HepG2 (cell line): Measurements from ENCODE around the gene TNFSF8.

Experiments
- CEBPG ChIP-seq: IDR thresholded peaks from 2 replicates; pipeline ENCODE4 v1.6.1; 2016
- ELK4 ChIP-seq: sonication (generic); formaldehyde crosslinking; IDR thresholded peaks from 2 replicates; pipeline ENCODE4 v1.9.0; 2021; ENCODE audit warnings: missing genetic modification reagents, borderline replicate concordance
- EP300 ChIP-seq, 3 experiments: sonication (generic) in 1 of 3; formaldehyde crosslinking in 1 of 3; IDR thresholded peaks; 2 replicates each; pipeline versions ENCODE4 v1.5.1 to v1.6.1; 2011 to 2020; ENCODE audit warnings: low read depth in 2 of 3, low read length in 2 of 3, borderline replicate concordance in 1 of 3, improper control_type of control experiment in 1 of 3, mild to moderate bottlenecking in 1 of 3, missing genetic modification reagents in 1 of 3, moderate library complexity in 1 of 3
- FOSL1 ChIP-seq: sonication (generic); formaldehyde crosslinking; IDR thresholded peaks from 2 replicates; pipeline ENCODE4 v1.9.0; 2021; ENCODE audit warnings: missing genetic modification reagents, borderline replicate concordance
- FOXA1 ChIP-seq, 2 experiments: fragments of 450-650 bp in 1 of 2; sonication (generic) in 1 of 2; formaldehyde crosslinking in 1 of 2; IDR thresholded peaks; 2 replicates each; pipeline versions ENCODE4 v1.4.0 to v1.6.1; 2016 to 2020; ENCODE audit warnings: missing genetic modification reagents in 1 of 2
- NFE2 ChIP-seq: sonication (generic); formaldehyde crosslinking; IDR thresholded peaks from 2 replicates; pipeline ENCODE4 v1.4.0; 2020; ENCODE audit warnings: missing genetic modification reagents
- POLR2AphosphoS5 ChIP-seq: IDR thresholded peaks from 2 replicates; pipeline ENCODE4 v1.6.1; 2012; ENCODE audit warnings: low read depth, low read length
- SCMH1 ChIP-seq: sonication (generic); formaldehyde crosslinking; IDR thresholded peaks from 2 replicates; pipeline ENCODE4 v1.9.0; 2021; ENCODE audit warnings: missing genetic modification reagents, mild to moderate bottlenecking, borderline replicate concordance
- SMC3 ChIP-seq: IDR thresholded peaks from 2 replicates; pipeline ENCODE4 v1.6.1; 2011; ENCODE audit warnings: low read length, improper control_type of control experiment
- ZEB1 ChIP-seq: IDR thresholded peaks from 2 replicates; pipeline ENCODE4 v1.6.1; 2012; ENCODE audit warnings: mild to moderate bottlenecking, low read depth, inconsistent platforms; ENCODE audit not compliant: insufficient replicate concordance

GRCh38 chr9:114938687-114939575, 8.5 kb upstream of the TNFSF8 start:
- TF ChIP-seq ELK4 (CRISPR knock-in tag) = no peak
- TF ChIP-seq NFE2 (CRISPR knock-in tag) = no peak
- no peak for TF ChIP-seq FOSL1 (CRISPR knock-in tag)
- no peak for TF ChIP-seq FOXA1 (IDR thresholded peaks at IDR 0.05)
- no peak for TF ChIP-seq FOXA1 (CRISPR knock-in tag; IDR thresholded peaks at IDR 0.05)
- TF ChIP-seq POLR2AphosphoS5 = no peak
- TF ChIP-seq SCMH1 (CRISPR knock-in tag) = no peak
- TF ChIP-seq ZEB1 = no peak
- TF ChIP-seq SMC3 = no peak
- no peak for TF ChIP-seq EP300 (IDR thresholded peaks at IDR 0.05; ENCODE audit: low read depth in 2 of 2, low read length in 2 of 2)
- TF ChIP-seq EP300 (CRISPR knock-in tag; IDR thresholded peaks at IDR 0.05; ENCODE audit: borderline replicate concordance) = no peak
- no peak for TF ChIP-seq CEBPG (CRISPR knock-in tag)
